ENCODE results near the gene ANKMY1.
A peak's percentile ranks its signal among the peaks of the same experiment; 100 is the strongest.

Gene ANKMY1

DNA sequence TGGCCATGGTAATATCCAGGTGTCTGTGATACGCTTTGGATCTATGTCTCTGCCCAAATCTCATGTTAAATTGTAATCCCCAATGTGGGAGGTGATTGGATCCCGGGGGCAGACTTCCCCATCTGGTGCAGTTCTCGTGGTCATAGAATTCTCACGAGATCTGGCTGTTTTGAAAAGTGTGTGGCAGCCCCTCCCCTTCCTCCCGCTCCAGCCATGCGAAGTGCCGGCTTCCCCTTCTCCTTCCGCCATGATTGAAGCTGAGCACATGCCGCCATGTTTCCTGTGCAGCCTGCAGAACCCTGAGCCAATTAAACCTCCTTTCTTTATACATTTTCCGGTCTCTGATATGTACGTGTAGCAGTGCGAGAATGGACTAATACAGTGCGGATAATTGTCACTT, 79.9 kb downstream of the ANKMY1 start:
- no peak for ATAC-seq
- TF ChIP-seq PPARA (CRISPR knock-in tag; IDR thresholded peaks at IDR 0.05; ENCODE audit: borderline replicate concordance) (no peak), TOX (CRISPR knock-in tag; IDR thresholded peaks at IDR 0.05; ENCODE audit: borderline replicate concordance) (no peak)

DNA sequence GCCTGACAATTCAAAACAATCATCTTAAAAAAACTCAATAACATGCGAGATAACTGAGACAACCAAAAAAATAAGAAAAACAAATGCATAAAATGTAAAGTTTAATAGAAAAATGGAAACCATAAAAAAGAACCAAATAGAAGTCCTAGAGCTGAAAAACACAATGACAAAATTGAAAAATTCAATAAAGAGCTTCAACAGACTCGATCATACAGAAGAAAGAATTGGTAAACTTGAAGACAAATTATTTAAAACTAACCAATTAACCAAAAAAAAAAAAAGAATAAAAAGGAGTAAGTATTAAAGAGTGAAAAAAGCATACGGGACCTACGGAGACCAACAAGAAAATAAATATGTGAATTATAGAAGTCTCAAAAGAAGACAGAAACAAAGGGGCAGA, 84.6 kb downstream of the ANKMY1 start:
- no peak for ATAC-seq
- peak; percentile 93 for TF ChIP-seq ZFP30 (CRISPR knock-in tag; IDR thresholded peaks at IDR 0.05)
- TF ChIP-seq CSDC2 (CRISPR knock-in tag; IDR thresholded peaks at IDR 0.05): no peak

DNA sequence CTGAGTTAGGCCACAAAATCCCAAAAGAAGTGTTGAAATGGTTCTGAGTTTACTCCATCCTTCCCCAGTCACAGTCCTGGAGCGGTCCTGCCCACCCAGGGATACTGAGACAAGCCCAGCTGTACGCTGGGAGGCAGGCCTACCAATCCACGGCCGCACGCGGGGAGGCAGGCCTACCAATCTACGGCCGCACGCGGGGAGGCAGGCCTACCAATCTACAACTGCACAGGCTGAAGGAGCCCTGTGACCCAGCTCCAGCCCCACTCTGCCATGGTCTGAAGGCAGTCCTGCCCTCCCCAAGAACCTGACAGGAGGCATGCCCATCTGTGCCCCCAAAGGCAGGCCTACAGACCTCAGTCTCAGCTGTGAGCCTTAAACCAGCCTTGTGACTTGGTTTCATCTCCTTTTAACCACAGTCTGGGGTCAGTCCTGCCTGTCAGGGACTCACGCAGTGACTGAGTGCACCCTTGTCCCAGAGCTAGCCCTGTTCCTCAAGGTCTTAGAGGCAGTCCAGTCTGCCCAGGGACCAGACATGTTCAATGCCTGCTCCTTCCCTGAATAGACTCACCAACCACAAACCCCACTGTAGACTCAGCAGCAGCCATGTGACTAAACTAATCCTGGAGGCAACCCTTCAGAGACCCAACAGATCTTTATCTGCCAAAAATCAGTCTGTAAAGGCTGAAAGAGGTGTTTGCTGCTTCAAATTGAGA, 85.6 kb downstream of the ANKMY1 start:
- no peak for TF ChIP-seq PPARA (CRISPR knock-in tag; IDR thresholded peaks at IDR 0.05; ENCODE audit: borderline replicate concordance)
- TF ChIP-seq BACH2 (CRISPR knock-in tag; IDR thresholded peaks at IDR 0.05; ENCODE audit: borderline replicate concordance): no peak
- no peak for TF ChIP-seq ARNTL (CRISPR knock-in tag; IDR thresholded peaks at IDR 0.05; ENCODE audit: borderline replicate concordance, low read depth)
- TF ChIP-seq ZFP3 (CRISPR knock-in tag; IDR thresholded peaks at IDR 0.05): no peak
- TF ChIP-seq, protein P1, sequence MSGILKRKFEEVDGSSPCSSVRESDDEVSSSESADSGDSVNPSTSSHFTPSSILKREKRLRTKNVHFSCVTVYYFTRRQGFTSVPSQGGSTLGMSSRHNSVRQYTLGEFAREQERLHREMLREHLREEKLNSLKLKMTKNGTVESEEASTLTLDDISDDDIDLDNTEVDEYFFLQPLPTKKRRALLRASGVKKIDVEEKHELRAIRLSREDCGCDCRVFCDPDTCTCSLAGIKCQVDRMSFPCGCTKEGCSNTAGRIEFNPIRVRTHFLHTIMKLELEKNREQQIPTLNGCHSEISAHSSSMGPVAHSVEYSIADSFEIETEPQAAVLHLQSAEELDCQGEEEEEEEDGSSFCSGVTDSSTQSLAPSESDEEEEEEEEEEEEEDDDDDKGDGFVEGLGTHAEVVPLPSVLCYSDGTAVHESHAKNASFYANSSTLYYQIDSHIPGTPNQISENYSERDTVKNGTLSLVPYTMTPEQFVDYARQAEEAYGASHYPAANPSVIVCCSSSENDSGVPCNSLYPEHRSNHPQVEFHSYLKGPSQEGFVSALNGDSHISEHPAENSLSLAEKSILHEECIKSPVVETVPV (CRISPR knock-in tag; IDR thresholded peaks at IDR 0.05): no peak

DNA sequence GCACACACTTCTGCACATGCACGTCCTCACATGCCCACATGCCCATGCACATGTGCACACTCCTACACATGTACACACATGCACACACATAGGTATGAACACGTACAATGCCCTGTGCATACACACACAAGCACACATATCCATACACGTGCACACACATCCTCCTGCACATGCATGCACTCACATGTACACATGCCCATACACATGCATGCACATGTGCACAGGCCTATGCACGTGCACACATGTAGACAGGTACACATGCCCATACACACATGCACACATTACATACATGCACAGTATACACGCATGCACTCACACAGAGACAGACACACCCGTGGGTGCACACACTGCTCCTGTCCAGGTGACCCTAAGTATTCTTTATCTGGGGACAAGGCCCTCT, 88.0 kb downstream of the ANKMY1 start:
- ATAC-seq: no peak
- no peak for TF ChIP-seq TOX (CRISPR knock-in tag; IDR thresholded peaks at IDR 0.05; ENCODE audit: borderline replicate concordance)
- TF ChIP-seq, protein P2, sequence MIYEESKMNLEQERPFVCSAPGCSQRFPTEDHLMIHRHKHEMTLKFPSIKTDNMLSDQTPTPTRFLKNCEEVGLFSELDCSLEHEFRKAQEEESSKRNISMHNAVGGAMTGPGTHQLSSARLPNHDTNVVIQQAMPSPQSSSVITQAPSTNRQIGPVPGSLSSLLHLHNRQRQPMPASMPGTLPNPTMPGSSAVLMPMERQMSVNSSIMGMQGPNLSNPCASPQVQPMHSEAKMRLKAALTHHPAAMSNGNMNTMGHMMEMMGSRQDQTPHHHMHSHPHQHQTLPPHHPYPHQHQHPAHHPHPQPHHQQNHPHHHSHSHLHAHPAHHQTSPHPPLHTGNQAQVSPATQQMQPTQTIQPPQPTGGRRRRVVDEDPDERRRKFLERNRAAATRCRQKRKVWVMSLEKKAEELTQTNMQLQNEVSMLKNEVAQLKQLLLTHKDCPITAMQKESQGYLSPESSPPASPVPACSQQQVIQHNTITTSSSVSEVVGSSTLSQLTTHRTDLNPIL (CRISPR knock-in tag; IDR thresholded peaks at IDR 0.05; ENCODE audit: low read depth): no peak

More for the DNA sequence above, 85.6 kb downstream of the ANKMY1 start:
- no peak for ATAC-seq

DNA sequence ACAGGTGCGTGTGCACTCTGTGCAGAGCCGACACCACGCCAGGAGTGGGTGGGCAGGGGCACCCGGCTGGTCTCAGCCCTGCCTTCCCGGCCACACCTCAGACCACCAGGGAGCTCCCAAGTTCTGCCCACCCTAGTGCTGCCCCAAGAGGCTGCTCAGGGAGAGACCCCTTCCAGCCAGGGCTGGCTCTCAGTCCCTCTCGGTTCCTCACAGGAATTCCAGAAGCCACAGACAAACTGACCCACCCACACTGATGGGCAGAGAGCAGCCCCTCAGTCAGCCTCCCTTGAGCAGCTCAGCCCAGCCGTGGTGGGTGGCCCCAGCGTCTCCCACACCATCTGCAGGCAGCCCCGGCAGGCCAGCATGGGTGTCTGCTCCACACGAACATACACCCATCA, 88.5 kb downstream of the ANKMY1 start:
- TF ChIP-seq, protein P3, sequence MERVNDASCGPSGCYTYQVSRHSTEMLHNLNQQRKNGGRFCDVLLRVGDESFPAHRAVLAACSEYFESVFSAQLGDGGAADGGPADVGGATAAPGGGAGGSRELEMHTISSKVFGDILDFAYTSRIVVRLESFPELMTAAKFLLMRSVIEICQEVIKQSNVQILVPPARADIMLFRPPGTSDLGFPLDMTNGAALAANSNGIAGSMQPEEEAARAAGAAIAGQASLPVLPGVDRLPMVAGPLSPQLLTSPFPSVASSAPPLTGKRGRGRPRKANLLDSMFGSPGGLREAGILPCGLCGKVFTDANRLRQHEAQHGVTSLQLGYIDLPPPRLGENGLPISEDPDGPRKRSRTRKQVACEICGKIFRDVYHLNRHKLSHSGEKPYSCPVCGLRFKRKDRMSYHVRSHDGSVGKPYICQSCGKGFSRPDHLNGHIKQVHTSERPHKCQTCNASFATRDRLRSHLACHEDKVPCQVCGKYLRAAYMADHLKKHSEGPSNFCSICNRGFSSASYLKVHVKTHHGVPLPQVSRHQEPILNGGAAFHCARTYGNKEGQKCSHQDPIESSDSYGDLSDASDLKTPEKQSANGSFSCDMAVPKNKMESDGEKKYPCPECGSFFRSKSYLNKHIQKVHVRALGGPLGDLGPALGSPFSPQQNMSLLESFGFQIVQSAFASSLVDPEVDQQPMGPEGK (CRISPR knock-in tag; IDR thresholded peaks at IDR 0.05; ENCODE audit: borderline replicate concordance): no peak
- TF ChIP-seq SNAI2 (CRISPR knock-in tag; IDR thresholded peaks at IDR 0.05) (no peak), ZNF8 (CRISPR knock-in tag; IDR thresholded peaks at IDR 0.05) (no peak), ARNTL (CRISPR knock-in tag; IDR thresholded peaks at IDR 0.05; ENCODE audit: borderline replicate concordance, low read depth) (no peak), ESRRG (CRISPR knock-in tag; IDR thresholded peaks at IDR 0.05) (no peak), ZFP30 (CRISPR knock-in tag; IDR thresholded peaks at IDR 0.05) (no peak), RARB (CRISPR knock-in tag; IDR thresholded peaks at IDR 0.05) (no peak)
- TF ChIP-seq, protein P1 (CRISPR knock-in tag; IDR thresholded peaks at IDR 0.05): no peak

DNA sequence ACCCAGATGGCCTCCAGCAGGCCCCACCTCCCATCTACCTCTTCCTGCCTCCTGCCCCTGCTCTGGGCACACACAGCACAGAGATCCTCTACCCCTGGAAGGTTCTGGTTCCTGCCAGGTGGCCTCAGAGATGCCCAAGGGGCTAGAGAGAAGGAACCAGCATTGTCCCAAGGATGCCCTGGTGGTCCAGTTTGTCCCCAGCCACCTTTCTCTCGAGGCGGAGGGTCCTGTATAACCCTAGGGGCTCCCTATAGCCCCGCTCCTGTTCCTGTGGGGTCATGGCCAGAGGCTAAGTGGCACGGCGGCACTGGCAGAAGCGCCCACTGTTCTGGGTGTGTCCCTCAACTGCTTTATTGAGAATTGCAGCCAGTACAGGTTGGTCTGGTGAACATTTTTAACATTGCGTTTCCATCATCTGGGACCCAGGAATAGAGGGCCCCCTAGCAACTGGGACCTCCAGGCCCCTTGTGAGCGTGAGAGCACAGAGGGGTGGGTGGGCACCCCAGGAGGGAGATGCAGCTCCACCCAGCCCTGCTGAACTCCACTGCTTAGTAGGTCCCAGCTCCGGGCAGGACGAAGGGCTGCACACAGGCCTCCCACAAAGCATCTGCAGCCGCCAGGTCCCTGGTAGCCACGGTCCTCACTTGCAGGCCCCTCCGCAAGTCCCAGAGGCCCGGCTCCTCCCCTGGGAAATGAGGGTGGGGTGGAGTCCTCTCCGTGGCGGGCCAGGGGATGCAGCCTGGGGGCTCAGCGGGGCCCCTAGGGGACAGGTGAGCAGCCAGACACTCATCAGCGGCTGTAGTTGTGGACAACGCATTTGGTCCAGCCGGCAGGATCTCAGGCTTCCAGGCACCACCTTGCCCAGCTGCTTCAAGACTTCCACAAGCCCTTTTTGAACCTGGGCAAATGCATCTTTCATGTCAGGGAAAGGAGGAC, 89.2 kb downstream of the ANKMY1 start:
- peak; percentile 1; the same call in 2 of the 3 replicates for ATAC-seq
- TF ChIP-seq RARB (CRISPR knock-in tag; IDR thresholded peaks at IDR 0.05) (no peak), ZFP3 (CRISPR knock-in tag; IDR thresholded peaks at IDR 0.05) (no peak), GLIS3 (CRISPR knock-in tag; IDR thresholded peaks at IDR 0.05) (no peak), ZC3H10 (CRISPR knock-in tag; IDR thresholded peaks at IDR 0.05) (no peak), ZNF8 (CRISPR knock-in tag; IDR thresholded peaks at IDR 0.05) (no peak), SNAI2 (CRISPR knock-in tag; IDR thresholded peaks at IDR 0.05) (no peak), TCF4 (CRISPR knock-in tag; IDR thresholded peaks at IDR 0.05; ENCODE audit: borderline replicate concordance) (no peak), BACH2 (CRISPR knock-in tag; IDR thresholded peaks at IDR 0.05; ENCODE audit: borderline replicate concordance) (no peak)
- TF ChIP-seq, protein P3 (CRISPR knock-in tag; IDR thresholded peaks at IDR 0.05; ENCODE audit: borderline replicate concordance): no peak
- TF ChIP-seq, protein P2 (CRISPR knock-in tag; IDR thresholded peaks at IDR 0.05; ENCODE audit: low read depth): no peak
- TF ChIP-seq, protein P4, sequence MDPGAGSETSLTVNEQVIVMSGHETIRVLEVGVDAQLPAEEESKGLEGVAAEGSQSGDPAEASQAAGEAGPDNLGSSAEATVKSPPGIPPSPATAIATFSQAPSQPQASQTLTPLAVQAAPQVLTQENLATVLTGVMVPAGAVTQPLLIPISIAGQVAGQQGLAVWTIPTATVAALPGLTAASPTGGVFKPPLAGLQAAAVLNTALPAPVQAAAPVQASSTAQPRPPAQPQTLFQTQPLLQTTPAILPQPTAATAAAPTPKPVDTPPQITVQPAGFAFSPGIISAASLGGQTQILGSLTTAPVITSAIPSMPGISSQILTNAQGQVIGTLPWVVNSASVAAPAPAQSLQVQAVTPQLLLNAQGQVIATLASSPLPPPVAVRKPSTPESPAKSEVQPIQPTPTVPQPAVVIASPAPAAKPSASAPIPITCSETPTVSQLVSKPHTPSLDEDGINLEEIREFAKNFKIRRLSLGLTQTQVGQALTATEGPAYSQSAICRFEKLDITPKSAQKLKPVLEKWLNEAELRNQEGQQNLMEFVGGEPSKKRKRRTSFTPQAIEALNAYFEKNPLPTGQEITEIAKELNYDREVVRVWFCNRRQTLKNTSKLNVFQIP (CRISPR knock-in tag; IDR thresholded peaks at IDR 0.05; ENCODE audit: borderline replicate concordance, low read depth): no peak

More for the DNA sequence above, 88.5 kb downstream of the ANKMY1 start:
- ATAC-seq: peak; percentile 9
